Urinary bladder (tissue), 4 donors: ENCODE data around the gene SLC2A5. TPM values are rescaled to one million over a fixed set of nuclear protein-coding genes. Genes with fewer than 3 reads are reported as not detected.

Source experiments
- DNase-seq: peaks from one replicate; pipeline ENCODE4 v3.0.0-alpha.2; 2015; ENCODE audit errors: extremely low spot score
- H3K27ac ChIP-seq: one replicate; pipeline ENCODE4 v1.5.1; 2013; ENCODE audit warnings: low read depth, mild to moderate bottlenecking, moderate library complexity
- H3K36me3 ChIP-seq: one replicate; pipeline ENCODE4 v1.6.1; 2013; ENCODE audit warnings: mild to moderate bottlenecking, moderate library complexity; ENCODE audit not compliant: insufficient read depth
- H3K4me1 ChIP-seq: one replicate; pipeline ENCODE4 v1.6.1; 2013; ENCODE audit warnings: mild to moderate bottlenecking, moderate library complexity; ENCODE audit not compliant: insufficient read depth
- H3K4me3 ChIP-seq: one replicate; pipeline ENCODE4 v1.5.1; 2013; ENCODE audit warnings: low read depth, low read length
- WGBS: extraction: QIAGEN DNeasy Blood & Tissue Kit; methylation state at CpG from one replicate; pipeline ENCODE4 v1.1.7; 2013; 5-methylcytosine and 5-hydroxymethylcytosine counted together
- polyA plus RNA-seq: library from polyadenylated mRNA; stranded (reverse); fragments of 200-250 nt; gene quantifications from one replicate; pipeline ENCODE4 v1.2.3, GENCODE V29; 2013
- total RNA-seq: library from RNA; depleted of rRNA; stranded (reverse); fragments of >200 nt; gene quantifications from one replicate; pipeline ENCODE4 v1.2.3, GENCODE V29; 2014
- donor health status: healthy with polysubstance abuse.
- donor health status: healthy.

SLC2A5 gene
- total RNA-seq (1.3 TPM), polyA plus RNA-seq (1.8 TPM)

GRCh38 chr1:9069326-9070100 is at the start of gene SLC2A5:
Gene SLC2A5 (minus strand): TSS chr1:9069635. CDS start chr1:9069536, 99 bp downstream.
- 24% methylated on average over 8 of the region's 8 CpGs for WGBS
- no peak within 1 kb of the TSS for H3K4me3 ChIP-seq
- DNase-seq, result no peak

GRCh38 chr1:9118186-9118585 is 48.8 kb upstream of the SLC2A5 start:
- no peaks in the 10 kb centered on the region for H3K36me3 ChIP-seq
- no peak for DNase-seq
- no peaks in the 10 kb centered on the region for H3K4me1 ChIP-seq
- 73% methylated on average over 7 of the region's 7 CpGs for WGBS
- no peak overlapping the region for H3K4me3 ChIP-seq
- H3K27ac ChIP-seq, result no peak overlapping the region

More at GRCh38 chr1:9069326-9070100, at the start of gene SLC2A5:
- Histone ChIP-seq H3K4me1 (no peaks in the 10 kb centered on the region), H3K27ac (no peak within 1 kb of the TSS), H3K36me3 (no peaks in the 10 kb centered on the region)

DNA sequence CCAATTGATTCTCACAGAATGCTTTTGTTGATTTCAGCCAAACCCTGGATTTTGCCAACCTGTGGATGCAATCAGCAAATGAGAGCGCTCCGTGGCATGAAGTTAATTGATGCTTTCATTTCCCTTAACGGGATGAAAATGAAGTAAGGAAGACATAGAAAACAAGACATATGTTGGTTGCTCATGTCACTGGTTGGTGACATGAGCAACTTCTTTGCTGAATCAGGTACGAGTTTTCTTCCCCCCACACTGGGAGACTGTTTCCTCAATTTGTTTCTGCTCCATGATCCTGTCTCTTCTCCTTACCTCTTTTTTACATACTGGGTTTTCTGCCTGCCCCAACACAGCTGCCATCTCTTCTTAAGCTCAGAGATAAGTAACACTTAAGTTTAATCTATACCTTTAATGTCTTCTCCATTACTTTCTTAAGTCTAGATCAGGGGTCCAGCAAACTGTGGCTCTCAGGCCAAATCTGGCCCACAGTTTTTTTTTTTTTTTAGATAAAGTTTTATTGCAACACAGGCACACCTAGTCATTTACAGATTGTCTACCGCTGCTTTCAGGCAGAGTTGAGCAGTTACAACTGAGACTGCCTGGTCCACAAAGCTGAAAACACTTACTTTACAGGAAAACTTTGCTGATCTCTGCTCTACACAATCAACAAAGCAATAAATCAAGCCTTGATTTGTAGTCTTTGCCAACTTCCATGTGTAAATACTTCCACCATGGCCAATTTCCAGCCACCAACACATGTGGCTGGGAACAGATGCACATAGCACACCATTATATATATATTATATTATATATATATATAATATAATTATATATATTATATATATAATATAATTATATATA is 46.1 kb upstream of the SLC2A5 start:
- Histone ChIP-seq H3K36me3 (no peaks in the 10 kb centered on the region), H3K4me3 (no peak overlapping the region), H3K4me1 (peaks cover 2% of the 10 kb centered on the region), H3K27ac (no peak overlapping the region)
- no peak for DNase-seq
- WGBS, result 79% methylated on average over 5 of the region's 5 CpGs

- Histone ChIP-seq H3K36me3 (no peaks in the 10 kb centered on the region), H3K4me3 (no peak overlapping the region), H3K27ac (no peak overlapping the region), H3K4me1 (peaks cover 2% of the 10 kb centered on the region)
- 89% methylated on average over 13 of the region's 13 CpGs for WGBS
- no peak for DNase-seq
Observed at GRCh38 chr1:9112961-9113880, 43.8 kb upstream of the SLC2A5 start.

- 91% methylated on average over 9 of the region's 9 CpGs for WGBS
- peaks cover 2% of the 10 kb centered on the region for H3K4me1 ChIP-seq
- no peak overlapping the region for H3K27ac ChIP-seq
- H3K36me3 ChIP-seq, result no peaks in the 10 kb centered on the region
- H3K4me3 ChIP-seq, result no peak overlapping the region
- no peak for DNase-seq
Observed at GRCh38 chr1:9111957-9112356, 42.5 kb upstream of the SLC2A5 start.

DNA sequence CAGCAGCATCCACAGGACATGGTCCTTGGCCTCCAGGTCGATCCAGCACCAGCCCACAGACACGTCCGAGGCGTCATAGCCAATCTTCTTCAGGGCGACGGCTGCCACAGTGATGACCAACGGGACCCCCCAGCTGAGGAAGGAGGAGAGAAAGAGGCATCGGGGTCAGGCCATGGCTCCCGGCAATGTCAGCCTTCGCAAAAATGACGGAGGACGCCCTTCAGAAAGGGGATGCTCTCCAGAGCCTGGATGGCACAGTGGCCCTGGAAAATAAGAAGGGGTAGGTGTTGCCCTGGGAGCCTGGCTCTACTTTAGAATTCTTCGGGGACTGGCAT is 41.9 kb upstream of the SLC2A5 start:
- DNase-seq, result no peak
- Histone ChIP-seq H3K4me3 (no peak overlapping the region), H3K36me3 (no peaks in the 10 kb centered on the region), H3K4me1 (peaks cover 2% of the 10 kb centered on the region), H3K27ac (no peak overlapping the region)
- WGBS, result 93% methylated on average over 13 of the region's 13 CpGs

- no peak for DNase-seq
- Histone ChIP-seq H3K36me3 (no peaks in the 10 kb centered on the region), H3K4me1 (peaks cover 2% of the 10 kb centered on the region), H3K27ac (no peak overlapping the region), H3K4me3 (no peak overlapping the region)
- WGBS, result 38% methylated on average over 18 of the region's 18 CpGs
Observed at GRCh38 chr1:9110669-9111356, 41.4 kb upstream of the SLC2A5 start.

- WGBS, result 91% methylated on average over 12 of the region's 12 CpGs
- H3K4me3 ChIP-seq, result no peak overlapping the region
- DNase-seq, result no peak
- no peaks in the 10 kb centered on the region for H3K36me3 ChIP-seq
- H3K27ac ChIP-seq, result no peak overlapping the region
- peaks cover 2% of the 10 kb centered on the region for H3K4me1 ChIP-seq
Observed at GRCh38 chr1:9108056-9108665, 38.7 kb upstream of the SLC2A5 start.

- H3K4me1 ChIP-seq, result no peaks in the 10 kb centered on the region
- DNase-seq, result no peak
- WGBS, result 29% methylated on average over 4 of the region's 4 CpGs
- H3K27ac ChIP-seq, result no peak overlapping the region
- H3K36me3 ChIP-seq, result no peaks in the 10 kb centered on the region
- no peak overlapping the region for H3K4me3 ChIP-seq
Observed at GRCh38 chr1:9107136-9107535, 37.7 kb upstream of the SLC2A5 start.

GRCh38 chr1:9106286-9106685 is 36.9 kb upstream of the SLC2A5 start:
- no peak for DNase-seq
- Histone ChIP-seq H3K36me3 (no peaks in the 10 kb centered on the region), H3K27ac (no peak overlapping the region), H3K4me1 (no peaks in the 10 kb centered on the region), H3K4me3 (no peak overlapping the region)
- WGBS, result 90% methylated on average over 14 of the region's 14 CpGs

- no peak overlapping the region for H3K27ac ChIP-seq
- 93% methylated on average over 22 of the region's 22 CpGs for WGBS
- H3K4me3 ChIP-seq, result no peak overlapping the region
- H3K36me3 ChIP-seq, result no peaks in the 10 kb centered on the region
- no peak for DNase-seq
- no peaks in the 10 kb centered on the region for H3K4me1 ChIP-seq
Observed at GRCh38 chr1:9105336-9105867, 36.0 kb upstream of the SLC2A5 start.

GRCh38 chr1:9101510-9102146 is 32.2 kb upstream of the SLC2A5 start:
- no peak for DNase-seq
- Histone ChIP-seq H3K4me3 (no peak overlapping the region), H3K36me3 (no peaks in the 10 kb centered on the region), H3K4me1 (no peaks in the 10 kb centered on the region), H3K27ac (no peak overlapping the region)
- WGBS, result 46% methylated on average over 4 of the region's 4 CpGs
